Epidermal melanocyte (primary cell): ENCODE measurements around the gene G0S2.
A peak's percentile ranks its signal among the peaks of the same experiment; 100 is the strongest.

Experiments
- DNase-seq: peaks from one replicate; pipeline ENCODE4 v3.0.0; 2011; ENCODE audit warnings: low spot score; ENCODE audit not compliant: insufficient read length

G0S2 gene

GRCh38 chr1:209648346-209648745 is 26.9 kb upstream of the G0S2 start:
- DNase-seq: no peak

GRCh38 chr1:209648931-209649776 is 26.1 kb upstream of the G0S2 start:
- DNase-seq: no peak

- no peak for DNase-seq
Measured at GRCh38 chr1:209650454-209650853, 24.8 kb upstream of the G0S2 start.

GRCh38 chr1:209651138-209651587 is 24.0 kb upstream of the G0S2 start:
- DNase-seq: no peak

- no peak for DNase-seq
Measured at GRCh38 chr1:209652121-209652735, 23.0 kb upstream of the G0S2 start, which contains the start of gene LAMB3. Gene LAMB3 (minus strand): TSS chr1:209652425. CDS start chr1:209650944, 1,481 bp downstream.

- peak; percentile 61 for DNase-seq
Measured at GRCh38 chr1:209652873-209653401, 22.3 kb upstream of the G0S2 start.

GRCh38 chr1:209653915-209654351 is 21.3 kb upstream of the G0S2 start:
- DNase-seq: no peak

- no peak for DNase-seq
Measured at GRCh38 chr1:209655411-209656231, 19.6 kb upstream of the G0S2 start.

- DNase-seq: no peak
Measured at GRCh38 chr1:209657140-209657879, 17.9 kb upstream of the G0S2 start.

- DNase-seq: no peak
Measured at GRCh38 chr1:209657918-209658317, 17.3 kb upstream of the G0S2 start.

GRCh38 chr1:209659909-209660308 is 15.3 kb upstream of the G0S2 start:
- no peak for DNase-seq

- no peak for DNase-seq
Measured at GRCh38 chr1:209661071-209661470, 14.1 kb upstream of the G0S2 start.

GRCh38 chr1:209662879-209663327 is 12.3 kb upstream of the G0S2 start:
- DNase-seq: no peak

GRCh38 chr1:209667103-209667502 is 8.1 kb upstream of the G0S2 start:
- DNase-seq: no peak

- DNase-seq: no peak
Measured at GRCh38 chr1:209667708-209668107, 7.5 kb upstream of the G0S2 start.

- DNase-seq: no peak
Measured at GRCh38 chr1:209670441-209671082, 4.7 kb upstream of the G0S2 start.

GRCh38 chr1:209672705-209673630 is 2.2 kb upstream of the G0S2 start:
- DNase-seq: no peak

GRCh38 chr1:209673631-209674417 is 1.4 kb upstream of the G0S2 start:
- DNase-seq: no peak
